ENCODE results near the gene FGFR3.
A peak's percentile ranks its signal among the peaks of the same experiment; 100 is the strongest.
"Not testable (repeated sequence)": the region's sequence is repeated elsewhere in the genome, so short reads cannot be mapped to it uniquely, and the experiment has no call there.

Gene FGFR3

DNA sequence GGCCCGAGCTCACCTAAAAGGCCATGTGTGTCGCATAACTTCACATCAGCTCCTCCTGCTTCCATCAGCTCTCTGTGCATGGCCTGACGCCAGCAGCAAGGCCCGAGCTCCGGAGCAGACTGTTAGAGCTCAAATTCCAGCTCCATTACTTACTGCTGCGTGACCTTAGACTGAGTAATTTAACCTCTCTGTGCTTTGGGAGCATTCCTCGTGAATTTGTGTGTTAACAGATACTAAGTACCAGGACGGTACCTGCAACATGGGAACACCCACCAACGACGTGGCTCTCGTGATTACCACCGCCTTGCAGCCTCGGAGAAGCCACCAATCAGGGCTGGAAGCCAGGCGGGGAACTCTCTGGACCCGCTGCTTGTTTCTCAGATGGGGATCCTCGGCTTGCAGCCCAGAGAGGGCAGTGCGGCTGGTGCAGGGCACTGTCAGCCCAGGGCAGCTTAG lies 49.9 kb downstream of the FGFR3 start:
- TF ChIP-seq, protein P1, sequence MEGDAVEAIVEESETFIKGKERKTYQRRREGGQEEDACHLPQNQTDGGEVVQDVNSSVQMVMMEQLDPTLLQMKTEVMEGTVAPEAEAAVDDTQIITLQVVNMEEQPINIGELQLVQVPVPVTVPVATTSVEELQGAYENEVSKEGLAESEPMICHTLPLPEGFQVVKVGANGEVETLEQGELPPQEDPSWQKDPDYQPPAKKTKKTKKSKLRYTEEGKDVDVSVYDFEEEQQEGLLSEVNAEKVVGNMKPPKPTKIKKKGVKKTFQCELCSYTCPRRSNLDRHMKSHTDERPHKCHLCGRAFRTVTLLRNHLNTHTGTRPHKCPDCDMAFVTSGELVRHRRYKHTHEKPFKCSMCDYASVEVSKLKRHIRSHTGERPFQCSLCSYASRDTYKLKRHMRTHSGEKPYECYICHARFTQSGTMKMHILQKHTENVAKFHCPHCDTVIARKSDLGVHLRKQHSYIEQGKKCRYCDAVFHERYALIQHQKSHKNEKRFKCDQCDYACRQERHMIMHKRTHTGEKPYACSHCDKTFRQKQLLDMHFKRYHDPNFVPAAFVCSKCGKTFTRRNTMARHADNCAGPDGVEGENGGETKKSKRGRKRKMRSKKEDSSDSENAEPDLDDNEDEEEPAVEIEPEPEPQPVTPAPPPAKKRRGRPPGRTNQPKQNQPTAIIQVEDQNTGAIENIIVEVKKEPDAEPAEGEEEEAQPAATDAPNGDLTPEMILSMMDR (conservative IDR thresholded peaks at IDR 0.05): no peak
- H3K27ac ChIP-seq: no peak overlapping the region

DNA sequence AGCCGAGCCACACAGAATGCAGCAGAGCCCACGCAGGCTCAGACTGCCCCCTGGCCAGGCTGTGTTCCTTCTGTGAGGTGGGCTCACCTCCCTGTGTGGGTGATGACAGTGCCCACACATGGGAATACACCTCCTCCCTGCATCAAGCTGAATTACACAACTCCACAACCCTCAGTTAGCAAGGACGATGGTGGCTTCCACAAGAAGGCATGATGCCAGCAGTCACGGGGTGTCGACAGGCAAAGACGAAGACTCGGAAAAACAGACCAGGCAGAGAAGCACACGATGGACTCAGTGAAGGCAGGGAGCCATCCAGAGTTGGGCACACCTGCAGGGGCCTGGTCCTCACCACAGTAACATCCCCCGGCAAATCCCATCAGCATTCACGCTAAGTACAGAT lies 50.8 kb downstream of the FGFR3 start:
- TF ChIP-seq, protein P1 (conservative IDR thresholded peaks at IDR 0.05): no peak
- H3K27ac ChIP-seq: no peak overlapping the region

DNA sequence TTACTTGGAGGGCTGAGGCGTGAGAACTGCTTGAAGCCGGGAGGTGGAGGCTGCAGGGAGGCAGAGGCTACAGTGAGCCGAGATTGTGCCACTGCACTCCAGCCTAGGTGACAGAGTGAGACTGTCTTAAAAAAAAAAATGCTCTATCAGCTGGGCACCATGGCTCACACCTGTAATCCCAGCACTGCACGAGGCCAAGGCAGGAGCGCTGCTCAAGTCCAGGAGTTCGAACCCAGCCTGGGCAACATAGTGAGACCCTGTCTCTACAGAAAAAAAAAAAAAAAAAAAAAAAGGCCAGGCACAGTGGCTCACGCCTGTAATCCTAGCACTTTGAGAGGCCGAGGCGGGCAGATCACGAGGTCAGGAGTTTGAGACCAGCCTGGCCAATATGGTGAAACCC lies 51.5 kb downstream of the FGFR3 start:
- not testable (repeated sequence) for H3K27ac ChIP-seq

DNA sequence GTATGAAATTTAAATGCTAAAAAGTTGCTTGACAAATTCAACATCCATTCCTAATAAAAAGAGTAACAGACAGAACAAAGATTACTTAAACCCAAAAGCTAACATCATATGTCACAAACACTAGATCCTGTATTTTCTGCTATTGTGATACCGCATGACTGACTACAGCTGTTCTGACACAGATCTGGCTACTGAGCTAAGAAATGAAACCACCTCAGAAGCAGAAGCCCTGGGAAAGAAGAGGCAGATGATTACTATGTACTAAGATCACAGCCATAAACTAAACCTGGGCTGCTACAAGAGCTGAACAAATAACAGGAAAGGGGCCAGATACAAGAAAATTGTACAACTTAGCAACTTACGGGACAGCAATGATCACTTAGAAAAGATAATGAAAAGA lies 53.5 kb downstream of the FGFR3 start:
- TF ChIP-seq, protein P1 (conservative IDR thresholded peaks at IDR 0.05): no peak
- H3K27ac ChIP-seq: no peak overlapping the region

DNA sequence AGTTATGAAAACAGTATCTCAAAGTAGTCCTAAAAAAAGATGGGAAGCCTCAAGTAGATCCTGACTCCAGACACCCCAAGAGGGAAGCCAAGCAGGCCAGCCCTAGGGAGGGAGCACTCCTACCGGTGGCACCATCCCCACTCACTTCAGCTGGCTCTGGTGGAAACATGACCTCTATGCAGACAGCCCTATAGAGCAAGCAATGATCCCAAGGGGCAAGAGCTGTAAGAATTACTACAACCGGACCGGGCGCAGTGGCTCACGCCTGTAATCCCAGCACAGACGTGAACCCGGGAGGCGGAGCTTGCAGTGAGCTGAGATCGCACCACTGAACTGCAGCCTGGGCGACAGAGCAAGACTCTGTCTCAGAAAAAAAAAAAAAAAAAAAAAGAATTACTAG lies 57.2 kb downstream of the FGFR3 start:
- H3K27ac ChIP-seq: no peak overlapping the region
- TF ChIP-seq, protein P1 (conservative IDR thresholded peaks at IDR 0.05): no peak

DNA sequence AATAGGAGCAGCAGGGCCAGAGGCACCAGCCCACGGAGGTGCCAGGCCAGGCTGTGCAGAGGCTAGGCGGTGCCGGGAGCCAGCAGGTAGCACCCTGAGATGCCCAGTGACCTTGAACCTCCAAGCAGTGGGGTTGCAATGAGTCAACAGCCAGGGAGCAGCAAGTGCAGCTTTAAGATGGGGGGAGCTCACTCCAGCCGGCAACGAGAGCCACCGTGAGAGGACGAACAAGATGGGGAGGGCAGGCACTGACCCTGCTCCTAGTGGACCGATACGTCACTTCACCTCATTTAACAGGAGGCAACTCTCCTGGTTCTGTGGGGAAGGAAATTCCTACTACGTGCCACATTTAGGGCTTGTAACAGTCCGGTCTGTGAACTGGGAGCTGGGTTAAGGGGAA lies 58.1 kb downstream of the FGFR3 start:
- H3K27ac ChIP-seq: no peak overlapping the region
- TF ChIP-seq, protein P1 (conservative IDR thresholded peaks at IDR 0.05): no peak

DNA sequence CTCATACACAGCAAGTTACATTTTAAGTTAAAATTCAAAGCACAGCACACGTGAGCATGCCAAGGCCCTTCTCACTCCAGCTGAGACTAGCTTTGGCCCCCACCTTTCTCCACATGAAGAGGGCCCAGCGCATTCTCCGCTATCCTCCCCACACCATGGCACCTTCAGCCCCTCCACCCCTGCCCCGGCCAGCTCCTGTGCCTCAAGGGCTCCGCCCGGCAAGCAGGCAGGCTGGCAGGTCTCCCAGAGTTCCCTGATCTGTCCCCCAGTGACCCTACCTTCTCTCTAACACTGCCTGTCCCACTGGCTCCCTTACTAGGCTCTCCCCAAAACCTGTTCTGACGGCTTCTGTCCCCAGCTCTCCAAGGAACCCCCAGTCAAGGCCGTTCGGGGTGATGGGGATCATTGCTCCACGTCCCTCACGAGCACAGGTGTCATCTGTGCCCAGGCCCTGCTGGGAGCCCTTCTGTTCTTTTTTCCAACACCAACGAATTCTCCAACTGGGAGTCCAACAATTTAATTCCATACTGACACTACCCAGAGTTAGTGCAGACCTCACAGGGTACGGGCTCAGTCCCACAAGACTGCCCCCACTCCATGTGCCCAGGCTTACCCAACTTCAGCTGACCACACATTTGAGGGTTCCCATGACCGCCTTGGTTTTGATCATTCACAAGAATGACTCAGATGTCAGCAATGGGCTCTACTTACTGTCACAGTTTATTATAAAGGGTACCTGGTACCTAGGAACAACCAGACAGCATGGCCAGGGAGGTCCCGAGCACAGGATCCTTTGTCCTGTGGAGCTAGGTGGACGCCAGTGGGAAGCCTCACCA lies 58.7 kb downstream of the FGFR3 start:
- H3K27ac ChIP-seq: peak overlapping the region; percentile 20
- TF ChIP-seq, protein P1 (conservative IDR thresholded peaks at IDR 0.05): no peak

DNA sequence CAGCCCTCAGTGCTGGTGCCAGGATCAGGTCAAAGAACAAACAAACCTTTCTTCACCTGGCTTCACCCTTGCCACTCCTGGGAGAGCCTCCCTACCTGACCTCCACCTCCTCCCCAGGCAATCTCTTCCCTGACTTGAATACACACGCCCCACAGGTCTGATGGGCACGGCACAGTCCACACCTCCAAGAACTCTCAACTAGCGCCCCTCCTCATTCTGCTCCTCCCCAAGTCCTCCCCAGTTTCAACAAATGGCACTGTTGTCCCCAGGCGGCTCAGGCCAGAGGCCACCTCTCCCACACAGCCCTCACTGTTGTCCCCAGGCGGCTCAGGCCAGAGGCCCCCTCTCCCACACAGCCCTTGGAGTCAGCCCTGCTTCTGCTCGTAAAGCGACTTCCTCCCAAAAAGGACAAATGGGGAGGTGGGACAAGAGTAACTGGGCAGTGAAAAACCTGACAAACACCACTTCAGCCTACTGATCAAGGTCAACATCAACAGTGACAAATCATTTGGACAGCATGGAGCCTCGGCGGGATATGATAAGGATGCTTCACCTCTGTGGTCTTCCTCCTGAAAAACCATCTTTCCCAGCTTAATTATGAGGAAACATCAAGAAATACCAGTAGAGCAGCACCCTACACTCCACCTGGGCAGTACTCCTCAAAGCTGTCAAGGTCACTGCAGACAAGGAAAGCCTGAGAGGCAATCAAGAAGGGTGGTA lies 60.0 kb downstream of the FGFR3 start:
- TF ChIP-seq, protein P1 (conservative IDR thresholded peaks at IDR 0.05): no peak
- peak overlapping the region; percentile 20 for H3K27ac ChIP-seq

Measured in VCaP (cell line).